Activated CD8-positive, alpha-beta memory T cell treated with anti-CD3 and anti-CD28 coated beads for 36 hours (primary cell): ENCODE results near the gene BTBD2. TPM values are rescaled to one million over a fixed set of nuclear protein-coding genes. Genes with fewer than 3 reads are reported as not detected.

Experiments
- CTCF ChIA-PET: fragments of 350-600 bp; sonication (Branson Sonifier 250); formaldehyde crosslinking; loops from one replicate; lab custom pipeline; 2021; ENCODE audit warnings: antibody characterized with exemption; lab: Charles Lee
- POLR2A ChIA-PET: fragments of 350-600 bp; sonication (Branson Sonifier 250); formaldehyde crosslinking; loops from one replicate; lab custom pipeline; 2021; ENCODE audit warnings: antibody characterized with exemption; lab: Charles Lee
- total RNA-seq, 2 experiments: library from RNA; stranded (reverse); gene quantifications; one replicate each; pipeline ENCODE4 v1.2.3, GENCODE V29; 2021

Gene BTBD2
- total RNA-seq, 2 experiments from 2014 or later = 17.0 to 24.8 TPM

- ChIA-PET POLR2A (no interaction called here), CTCF (no interaction called here)
Observed at GRCh38 chr19:2043961-2044708, 28.6 kb upstream of the BTBD2 start.

- CTCF ChIA-PET = interaction anchor here (1.1 to 1.8 kb wide), 5 partner anchors 9 to 27 kb away, joined by 3 to 7 read pairs (median 4); no protein-coding TSS in a partner anchor
- POLR2A ChIA-PET = interaction anchor here (1.9 to 3.2 kb wide), 2 partner anchors 9 to 17 kb away, joined by 8 to 33 read pairs; no protein-coding TSS in a partner anchor
Observed at GRCh38 chr19:2043251-2043641, 27.7 kb upstream of the BTBD2 start.

GRCh38 chr19:2042485-2043250 lies 27.2 kb upstream of the BTBD2 start:
- ChIA-PET CTCF (interaction anchor here (1.1 to 1.8 kb wide), 5 partner anchors 9 to 27 kb away, joined by 3 to 7 read pairs (median 4); no protein-coding TSS in a partner anchor), POLR2A (interaction anchor here (0.9 to 3.2 kb wide), 4 partner anchors 9 to 45 kb away, joined by 3 to 33 read pairs (median 6); no protein-coding TSS in a partner anchor)

- CTCF ChIA-PET = interaction anchor here (1.1 to 1.8 kb wide), 5 partner anchors 8 to 28 kb away, joined by 3 to 7 read pairs (median 4); no protein-coding TSS in a partner anchor
- POLR2A ChIA-PET = interaction anchor here (0.9 to 3.2 kb wide), 4 partner anchors 10 to 45 kb away, joined by 3 to 33 read pairs (median 6); no protein-coding TSS in a partner anchor
Observed at GRCh38 chr19:2041683-2042484, 26.4 kb upstream of the BTBD2 start.

GRCh38 chr19:2041433-2041682 lies 25.8 kb upstream of the BTBD2 start:
- POLR2A ChIA-PET = interaction anchor here (0.6 to 3.2 kb wide), 2 partner anchors 11 to 124 kb away, joined by 4 to 33 read pairs; no protein-coding TSS in a partner anchor

GRCh38 chr19:2040647-2041432 lies 25.3 kb upstream of the BTBD2 start:
- ChIA-PET CTCF (interaction anchor here (0.7 kb wide), 1 partner anchor 11 kb away, joined by 3 read pairs; no protein-coding TSS in a partner anchor), POLR2A (interaction anchor here (0.6 to 3.2 kb wide), 3 partner anchors 8 to 125 kb away, joined by 4 to 33 read pairs (median 10); no protein-coding TSS in a partner anchor)

More at GRCh38 chr19:2041433-2041682, 25.8 kb upstream of the BTBD2 start:
- CTCF ChIA-PET = no interaction called here

GRCh38 chr19:2039959-2040646 lies 24.6 kb upstream of the BTBD2 start:
- ChIA-PET POLR2A (interaction anchor here (0.6 to 3.2 kb wide), 3 partner anchors 9 to 246 kb away, joined by 3 to 33 read pairs (median 10); no protein-coding TSS in a partner anchor), CTCF (interaction anchor here (0.7 to 1.4 kb wide), 2 partner anchors 12 to 142 kb away, joined by 3 read pairs; no protein-coding TSS in a partner anchor)

- ChIA-PET POLR2A (interaction anchor here (0.6 to 2.6 kb wide), 3 partner anchors 10 to 247 kb away, joined by 3 to 10 read pairs (median 3); no protein-coding TSS in a partner anchor), CTCF (interaction anchor here (1.4 kb wide), 1 partner anchor 141 kb away, joined by 3 read pairs; no protein-coding TSS in a partner anchor)
Observed at GRCh38 chr19:2039089-2039958, 23.8 kb upstream of the BTBD2 start.

GRCh38 chr19:2038284-2039088 lies 23.0 kb upstream of the BTBD2 start:
- ChIA-PET POLR2A (interaction anchor here (1.0 to 2.6 kb wide), 2 partner anchors 11 to 13 kb away, joined by 3 to 10 read pairs; no protein-coding TSS in a partner anchor), CTCF (interaction anchor here (1.4 kb wide), 1 partner anchor 140 kb away, joined by 3 read pairs; no protein-coding TSS in a partner anchor)

GRCh38 chr19:2037651-2038255 lies 22.2 kb upstream of the BTBD2 start:
- POLR2A ChIA-PET = interaction anchor here (0.6 to 2.6 kb wide), 3 partner anchors 11 to 43 kb away, joined by 3 to 10 read pairs (median 3); no protein-coding TSS in a partner anchor
- CTCF ChIA-PET = interaction anchor here (0.6 to 1.8 kb wide), 2 partner anchors 18 to 29 kb away, joined by 3 to 4 read pairs; no protein-coding TSS in a partner anchor

GRCh38 chr19:2036424-2036823 lies 20.9 kb upstream of the BTBD2 start:
- CTCF ChIA-PET = interaction anchor here (0.7 to 1.8 kb wide), 3 partner anchors 16 to 17 kb away, joined by 3 to 4 read pairs (median 3); no protein-coding TSS in a partner anchor
- POLR2A ChIA-PET = no interaction called here

GRCh38 chr19:2035590-2035991 lies 20.1 kb upstream of the BTBD2 start:
- ChIA-PET CTCF (interaction anchor here (0.7 to 1.1 kb wide), 4 partner anchors 9 to 138 kb away, joined by 3 read pairs; no protein-coding TSS in a partner anchor), POLR2A (interaction anchor here (0.7 to 1.0 kb wide), 2 partner anchors 13 to 58 kb away, joined by 4 read pairs; no protein-coding TSS in a partner anchor)

GRCh38 chr19:2034729-2035589 lies 19.4 kb upstream of the BTBD2 start:
- ChIA-PET POLR2A (interaction anchor here (0.7 to 1.0 kb wide), 2 partner anchors 14 to 59 kb away, joined by 4 read pairs; no protein-coding TSS in a partner anchor), CTCF (interaction anchor here (0.7 to 1.5 kb wide), 4 partner anchors 8 to 138 kb away, joined by 3 to 4 read pairs (median 3); no protein-coding TSS in a partner anchor)
